ENCODE data around the gene SMYD3.

Gene SMYD3

GRCh38 chr1:245702346-245702745, 804.7 kb downstream of the SMYD3 start:
- no peak for TF ChIP-seq CTCF (IDR thresholded peaks at IDR 0.05; ENCODE audit: insufficient read depth, low read depth, low read length, missing control alignments)
- H3K4me3 ChIP-seq (ENCODE audit: low read depth, low read length), result no peak overlapping the region
- DNase-seq (ENCODE audit: low read depth), result no peak

GRCh38 chr1:245701631-245702030, 805.4 kb downstream of the SMYD3 start:
- H3K4me3 ChIP-seq (ENCODE audit: low read depth, low read length), result no peak overlapping the region
- DNase-seq (ENCODE audit: low read depth), result no peak
- TF ChIP-seq CTCF (IDR thresholded peaks at IDR 0.05; ENCODE audit: insufficient read depth, low read depth, low read length, missing control alignments), result no peak

- no peak for DNase-seq (ENCODE audit: low read depth)
- no peak overlapping the region for H3K4me3 ChIP-seq (ENCODE audit: low read depth, low read length)
- no peak for TF ChIP-seq CTCF (IDR thresholded peaks at IDR 0.05; ENCODE audit: insufficient read depth, low read depth, low read length, missing control alignments)
Measured at GRCh38 chr1:245700631-245701030, 806.4 kb downstream of the SMYD3 start.
